ENCODE measurements around the gene APCDD1. TPM values are rescaled to one million over a fixed set of nuclear protein-coding genes. Genes with fewer than 3 reads are reported as not detected.

The APCDD1 gene
- total and polyA plus RNA-seq, 2 donors (not counting 1 experiment from before 2014, with no cell fraction given), result 15.3 to 17.3 TPM

- Histone ChIP-seq H2AFZ (ENCODE audit: low read length) (no peak overlapping the region), H3K9ac (ENCODE audit: insufficient read depth, low read length) (no peak overlapping the region), H4K20me1 (ENCODE audit: control insufficient read depth, extremely low read depth, insufficient read depth, low read length) (no peaks in the 10 kb centered on the region), H3K4me2 (ENCODE audit: extremely low read depth, insufficient read depth, low read length) (no peak overlapping the region), H3K4me3 (replicated peaks in 1 of 4; ENCODE audit: control extremely low read depth in 1 of 4, insufficient read depth in 1 of 4, low read depth in 3 of 4, low read length in 4 of 4) (no peak overlapping the region), H3K36me3 (ENCODE audit: control insufficient read depth, insufficient read depth, low read length) (no peaks in the 10 kb centered on the region), H3K79me2 (ENCODE audit: control insufficient read depth, insufficient read depth, low read length) (no peaks in the 10 kb centered on the region), H3K27me3 (ENCODE audit: control insufficient read depth, insufficient read depth, low read length) (no peaks in the 10 kb centered on the region), H3K9me3 (ENCODE audit: control insufficient read depth, insufficient read depth, low read depth, low read length) (no peaks in the 10 kb centered on the region), H3K27ac (ENCODE audit: insufficient read depth, low read length) (no peak overlapping the region), H3K4me1 (ENCODE audit: control insufficient read depth, extremely low read depth, insufficient read depth, low read length) (no peaks in the 10 kb centered on the region)
- no peak for TF ChIP-seq CTCF (conservative IDR thresholded peaks at IDR 0.05 in 1 of 2, IDR thresholded peaks at IDR 0.05 in 1 of 2; ENCODE audit: low read depth in 1 of 2, low read length in 2 of 2)
- no peak for TF ChIP-seq EZH2 (IDR thresholded peaks at IDR 0.05; ENCODE audit: low read length, missing control alignments)
- no peak for DNase-seq (ENCODE audit: low read depth in 2 of 2)
Measured at GRCh38 chr18:10432781-10433180, 21.7 kb upstream of the APCDD1 start.

GRCh38 chr18:10436160-10436559 lies 18.3 kb upstream of the APCDD1 start:
- Histone ChIP-seq H2AFZ (ENCODE audit: low read length) (no peak overlapping the region), H3K27ac (ENCODE audit: insufficient read depth, low read length) (no peak overlapping the region), H3K36me3 (ENCODE audit: control insufficient read depth, insufficient read depth, low read length) (no peaks in the 10 kb centered on the region), H4K20me1 (ENCODE audit: control insufficient read depth, extremely low read depth, insufficient read depth, low read length) (no peaks in the 10 kb centered on the region), H3K27me3 (ENCODE audit: control insufficient read depth, insufficient read depth, low read length) (no peaks in the 10 kb centered on the region), H3K9ac (ENCODE audit: insufficient read depth, low read length) (no peak overlapping the region), H3K79me2 (ENCODE audit: control insufficient read depth, insufficient read depth, low read length) (no peaks in the 10 kb centered on the region), H3K9me3 (ENCODE audit: control insufficient read depth, insufficient read depth, low read depth, low read length) (no peaks in the 10 kb centered on the region), H3K4me3 (replicated peaks in 1 of 4; ENCODE audit: control extremely low read depth in 1 of 4, insufficient read depth in 1 of 4, low read depth in 3 of 4, low read length in 4 of 4) (no peak overlapping the region), H3K4me2 (ENCODE audit: extremely low read depth, insufficient read depth, low read length) (no peak overlapping the region), H3K4me1 (ENCODE audit: control insufficient read depth, extremely low read depth, insufficient read depth, low read length) (no peaks in the 10 kb centered on the region)
- no peak for TF ChIP-seq EZH2 (IDR thresholded peaks at IDR 0.05; ENCODE audit: low read length, missing control alignments)
- no peak for TF ChIP-seq CTCF (conservative IDR thresholded peaks at IDR 0.05 in 1 of 2, IDR thresholded peaks at IDR 0.05 in 1 of 2; ENCODE audit: low read depth in 1 of 2, low read length in 2 of 2)
- no peak for DNase-seq (ENCODE audit: low read depth in 2 of 2)

GRCh38 chr18:10437837-10438236 lies 16.6 kb upstream of the APCDD1 start:
- TF ChIP-seq CTCF (conservative IDR thresholded peaks at IDR 0.05 in 1 of 2, IDR thresholded peaks at IDR 0.05 in 1 of 2; ENCODE audit: low read depth in 1 of 2, low read length in 2 of 2), result no peak
- no peak for TF ChIP-seq EZH2 (IDR thresholded peaks at IDR 0.05; ENCODE audit: low read length, missing control alignments)
- Histone ChIP-seq H3K4me2 (ENCODE audit: extremely low read depth, insufficient read depth, low read length) (no peak overlapping the region), H2AFZ (ENCODE audit: low read length) (no peak overlapping the region), H3K79me2 (ENCODE audit: control insufficient read depth, insufficient read depth, low read length) (no peaks in the 10 kb centered on the region), H4K20me1 (ENCODE audit: control insufficient read depth, extremely low read depth, insufficient read depth, low read length) (no peaks in the 10 kb centered on the region), H3K27me3 (ENCODE audit: control insufficient read depth, insufficient read depth, low read length) (no peaks in the 10 kb centered on the region), H3K36me3 (ENCODE audit: control insufficient read depth, insufficient read depth, low read length) (no peaks in the 10 kb centered on the region), H3K27ac (ENCODE audit: insufficient read depth, low read length) (no peak overlapping the region), H3K4me3 (replicated peaks in 1 of 4; ENCODE audit: control extremely low read depth in 1 of 4, insufficient read depth in 1 of 4, low read depth in 3 of 4, low read length in 4 of 4) (no peak overlapping the region), H3K4me1 (ENCODE audit: control insufficient read depth, extremely low read depth, insufficient read depth, low read length) (no peaks in the 10 kb centered on the region), H3K9ac (ENCODE audit: insufficient read depth, low read length) (no peak overlapping the region), H3K9me3 (ENCODE audit: control insufficient read depth, insufficient read depth, low read depth, low read length) (no peaks in the 10 kb centered on the region)
- no peak for DNase-seq (ENCODE audit: low read depth in 2 of 2)
